Activated CD4-positive, alpha-beta T cell treated with anti-CD3 and anti-CD28 coated beads, Interleukin-2, amount 50 U/mL, for 16 hours (primary cell): Measurements from ENCODE around the gene PDLIM7.

Experiments
- DNase-seq: peaks from one replicate; pipeline ENCODE4 v3.0.0-alpha.2; 2020

The PDLIM7 gene

DNA sequence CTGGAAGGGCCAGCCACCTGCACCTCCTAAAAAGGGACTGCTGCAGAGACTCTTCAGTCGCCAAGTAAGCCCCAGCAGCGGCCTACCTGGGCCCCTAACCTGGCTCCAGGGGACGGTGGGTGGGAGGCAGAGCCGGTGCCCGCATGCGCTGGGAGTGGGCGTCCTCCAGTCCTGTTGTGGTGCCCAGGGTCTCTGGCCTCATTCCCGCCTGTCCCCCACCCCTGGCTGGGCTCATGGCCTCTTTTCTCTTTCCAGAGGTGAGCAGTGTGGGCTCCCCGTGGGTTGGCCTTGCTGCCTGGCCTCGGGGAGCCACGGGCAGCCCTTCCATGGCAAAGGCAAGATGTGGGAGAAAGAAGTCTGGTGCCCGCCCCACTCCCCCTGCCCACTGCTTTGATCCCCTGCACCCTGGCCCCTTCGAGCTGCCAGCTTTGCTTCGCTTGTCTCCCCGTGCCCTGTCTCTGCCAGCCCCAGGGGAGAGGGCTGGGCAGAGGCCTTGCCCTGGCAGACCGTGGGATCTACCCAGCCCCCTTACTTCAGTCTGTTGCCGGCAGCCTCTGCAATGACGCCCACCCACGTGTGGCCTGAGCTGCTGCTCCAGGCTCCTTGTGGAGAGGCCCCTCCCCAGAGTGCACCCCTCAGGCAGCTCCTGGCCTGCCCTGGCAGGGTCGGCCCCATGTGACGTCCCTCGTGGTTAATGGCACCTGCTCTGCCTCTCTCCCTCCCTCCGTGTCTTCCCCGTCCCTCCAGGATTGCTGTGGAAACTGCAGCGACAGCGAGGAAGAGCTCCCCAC, 56.2 kb downstream of the PDLIM7 start:
- no peak for DNase-seq

DNA sequence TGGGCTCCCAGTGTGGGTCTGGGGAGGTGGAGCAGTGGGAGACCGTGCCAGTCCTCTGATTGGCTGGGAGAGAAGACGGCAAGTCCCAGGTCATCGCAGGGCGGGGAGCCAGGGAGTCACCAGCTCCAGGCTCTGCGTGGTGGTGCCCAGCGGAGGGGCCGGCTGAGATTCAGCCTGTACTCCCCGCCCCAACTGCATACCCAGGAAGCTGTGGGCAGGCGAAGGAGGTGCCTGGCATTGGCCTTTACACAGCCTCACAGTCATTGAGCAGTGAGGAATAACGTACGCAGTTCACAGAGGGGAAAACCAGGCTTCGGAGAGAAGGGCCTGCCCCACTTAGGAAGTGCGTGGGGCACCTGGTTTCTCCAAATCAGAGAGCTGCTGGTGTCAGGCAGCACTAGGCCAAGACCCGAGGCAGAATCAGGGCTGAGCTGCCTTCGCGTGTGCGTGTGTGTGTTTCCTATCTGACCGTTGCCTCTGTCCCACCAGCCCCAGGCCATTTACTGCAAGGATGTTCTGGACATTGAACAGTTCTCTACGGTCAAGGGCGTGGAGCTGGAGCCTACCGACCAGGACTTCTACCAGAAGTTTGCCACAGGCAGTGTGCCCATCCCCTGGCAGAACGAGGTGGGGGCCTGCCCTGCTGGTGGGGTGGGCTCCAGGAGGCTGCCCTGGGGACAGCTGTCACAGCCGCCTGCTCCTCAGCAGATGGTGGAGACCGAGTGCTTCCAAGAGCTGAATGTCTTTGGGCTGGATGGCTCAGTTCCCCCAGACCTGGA, 57.0 kb downstream of the PDLIM7 start:
- DNase-seq: no peak

DNA sequence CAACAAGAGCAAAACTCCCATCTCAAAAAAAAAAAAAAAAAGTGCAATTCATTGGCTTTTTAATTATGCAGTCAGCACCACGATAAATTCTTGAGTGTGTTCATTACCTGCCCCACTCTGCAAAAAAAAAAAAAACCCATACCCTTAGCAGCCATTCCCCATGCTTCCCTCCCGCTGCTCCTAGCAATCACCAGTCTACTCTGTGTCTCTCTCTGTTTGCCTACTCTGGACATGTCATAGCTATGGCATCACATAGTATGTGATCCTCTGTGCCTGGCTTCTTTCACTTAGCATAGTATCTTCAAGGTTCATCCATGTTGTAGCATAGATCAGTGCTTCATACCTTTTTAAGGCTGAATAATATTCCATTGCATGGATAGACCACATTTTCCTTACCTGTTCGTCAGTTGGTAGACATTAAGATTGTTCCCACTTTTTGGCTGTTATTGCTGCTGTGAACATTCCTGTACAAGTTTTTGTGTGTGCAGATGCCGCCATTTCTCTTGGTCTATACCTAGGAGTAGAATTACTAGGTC, 57.8 kb downstream of the PDLIM7 start:
- DNase-seq: no peak

DNA sequence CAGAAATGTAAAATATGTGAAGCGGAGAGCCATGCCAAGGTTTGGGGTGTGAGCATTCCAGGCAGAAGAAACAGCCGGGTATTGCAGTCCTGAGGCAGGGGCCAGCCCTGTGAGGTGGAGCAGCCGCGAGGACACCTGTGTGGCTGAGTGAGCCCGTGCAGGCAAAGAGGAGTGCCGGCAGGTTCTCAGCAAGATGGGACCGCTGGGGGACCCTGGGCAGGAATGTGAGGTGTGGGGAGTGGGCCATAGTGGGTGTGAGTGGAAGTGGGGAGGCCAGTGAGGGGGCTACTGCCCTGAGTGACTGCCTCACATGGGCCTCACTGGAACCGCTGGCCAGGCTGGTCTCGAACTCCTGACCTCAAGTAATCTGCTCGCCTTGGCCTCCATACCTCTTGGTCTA, 58.9 kb downstream of the PDLIM7 start:
- no peak for DNase-seq

DNA sequence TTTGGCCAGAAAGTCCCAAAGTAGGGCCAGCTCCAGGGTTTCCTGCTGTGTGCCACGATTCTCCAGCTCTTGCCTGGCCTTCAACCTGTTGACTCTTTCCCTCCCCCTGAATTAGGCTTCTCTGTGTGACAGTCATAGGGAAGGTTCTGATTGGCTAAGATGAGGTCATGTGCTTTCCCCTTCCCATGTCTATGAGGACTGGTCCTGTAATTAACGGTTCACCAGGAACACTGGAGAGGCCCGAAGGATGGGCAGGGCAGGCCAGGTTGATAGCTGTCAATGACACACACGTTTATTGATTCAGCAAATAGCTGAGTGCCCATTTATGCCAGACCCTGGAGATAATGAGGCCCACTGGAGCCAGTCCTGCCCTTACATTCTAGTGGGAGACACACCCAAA, 59.8 kb downstream of the PDLIM7 start:
- no peak for DNase-seq

DNA sequence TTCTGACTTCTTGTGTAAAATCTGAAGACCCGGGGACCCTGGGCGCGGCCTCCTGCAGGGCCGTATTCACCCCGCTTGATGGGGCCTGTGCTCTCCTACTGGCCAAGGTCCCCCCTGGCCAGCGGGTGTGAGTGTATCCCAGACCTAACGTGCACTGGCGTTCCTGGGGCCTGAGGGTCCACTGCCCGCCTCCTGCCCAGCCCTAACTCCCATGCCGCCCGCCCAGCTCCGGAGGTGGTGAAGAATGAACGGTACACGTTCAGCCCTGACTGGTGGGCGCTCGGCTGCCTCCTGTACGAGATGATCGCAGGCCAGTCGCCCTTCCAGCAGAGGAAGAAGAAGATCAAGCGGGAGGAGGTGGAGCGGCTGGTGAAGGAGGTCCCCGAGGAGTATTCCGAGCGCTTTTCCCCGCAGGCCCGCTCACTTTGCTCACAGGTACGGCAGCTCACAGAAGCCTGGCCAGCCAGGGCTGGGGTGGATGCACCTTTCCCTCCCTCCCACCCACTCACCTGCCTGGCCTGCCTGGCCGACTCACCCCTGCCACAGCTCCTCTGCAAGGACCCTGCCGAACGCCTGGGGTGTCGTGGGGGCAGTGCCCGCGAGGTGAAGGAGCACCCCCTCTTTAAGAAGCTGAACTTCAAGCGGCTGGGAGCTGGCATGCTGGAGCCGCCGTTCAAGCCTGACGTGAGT, 61.4 kb downstream of the PDLIM7 start:
- DNase-seq: no peak

DNA sequence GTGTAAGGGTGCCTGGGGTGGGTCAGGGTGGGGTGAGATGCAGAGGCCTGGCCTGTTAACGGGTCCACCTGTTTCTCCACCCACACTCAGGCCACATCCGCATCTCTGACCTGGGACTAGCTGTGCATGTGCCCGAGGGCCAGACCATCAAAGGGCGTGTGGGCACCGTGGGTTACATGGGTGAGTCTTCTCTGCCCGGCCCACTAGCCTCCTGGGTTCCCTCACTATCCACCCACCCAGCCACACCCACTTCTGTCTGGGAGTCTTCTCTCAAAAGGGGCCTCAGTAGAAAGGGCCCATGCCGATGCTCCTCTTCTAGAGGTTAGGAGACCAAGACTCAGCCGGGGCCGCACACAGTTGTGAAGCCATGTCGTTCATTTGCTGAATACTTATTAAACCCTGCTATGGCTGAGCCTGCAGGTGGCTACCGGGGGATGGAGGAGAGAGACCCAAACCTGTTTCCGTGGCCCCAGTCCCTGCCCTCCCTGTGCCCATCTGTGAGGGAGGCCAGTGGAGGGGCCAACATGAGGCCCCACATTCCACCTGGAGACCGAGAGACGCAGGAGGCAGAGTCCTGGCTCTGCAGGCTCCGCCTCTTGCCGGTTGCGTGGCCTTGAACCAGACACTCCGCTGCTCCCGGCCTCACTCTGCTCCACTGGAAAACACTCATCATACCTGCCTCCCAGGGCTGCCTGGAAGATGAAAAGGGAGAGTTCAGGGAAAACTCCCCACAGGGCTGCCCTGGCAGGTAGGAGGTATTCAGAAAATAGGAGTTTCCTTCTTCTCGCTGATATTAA, 62.3 kb downstream of the PDLIM7 start:
- DNase-seq: no peak

DNA sequence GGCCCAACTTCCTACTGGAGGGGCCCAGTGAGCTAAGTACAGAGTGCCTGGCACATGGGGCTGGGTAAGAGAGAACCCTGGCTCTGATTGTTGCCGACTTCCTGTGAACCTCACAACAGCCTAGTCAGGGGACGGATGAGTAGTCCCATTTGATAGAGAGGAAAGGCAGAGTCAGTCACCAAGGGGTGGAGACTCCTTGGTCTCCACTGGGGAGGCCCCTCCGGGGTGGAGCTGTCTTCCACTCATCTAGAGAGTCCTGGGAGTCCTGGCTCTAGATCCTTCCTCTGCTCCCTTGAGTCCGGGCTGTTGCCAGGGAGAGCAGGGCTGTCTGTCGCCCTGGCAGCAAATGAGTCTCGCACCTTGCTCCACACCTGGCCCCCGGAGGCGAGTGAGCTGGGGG, 63.0 kb downstream of the PDLIM7 start:
- peak; percentile 78 for DNase-seq

DNA sequence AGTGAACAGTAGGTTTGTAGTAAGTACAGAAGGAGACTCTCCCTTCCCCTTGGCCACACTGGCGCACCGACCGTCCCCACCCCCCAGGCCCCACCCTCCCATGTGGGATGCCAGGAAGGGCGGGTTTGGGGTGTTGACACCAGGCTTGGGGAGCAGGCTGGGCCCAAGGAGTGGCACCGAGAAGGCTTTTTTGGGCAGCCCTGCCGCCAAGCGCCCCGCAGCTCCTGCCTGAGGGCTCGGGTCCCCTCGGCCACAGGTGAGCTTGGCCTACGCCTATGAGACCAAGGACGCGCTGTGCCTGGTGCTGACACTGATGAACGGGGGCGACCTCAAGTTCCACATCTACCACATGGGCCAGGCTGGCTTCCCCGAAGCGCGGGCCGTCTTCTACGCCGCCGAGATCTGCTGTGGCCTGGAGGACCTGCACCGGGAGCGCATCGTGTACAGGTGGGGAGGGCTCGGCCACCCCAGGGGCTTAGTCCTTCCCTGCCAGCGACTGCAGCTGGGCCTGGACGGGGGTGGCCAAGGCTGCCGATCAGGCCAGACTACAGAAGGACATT, 63.7 kb downstream of the PDLIM7 start:
- DNase-seq: no peak
